H1 (cell line): ENCODE measurements around the gene COL4A1. TPM values are rescaled to one million over a fixed set of nuclear protein-coding genes. Genes with fewer than 3 reads are reported as not detected.

Experiments
- FOSL1 ChIP-seq: IDR thresholded peaks from 2 replicates; pipeline ENCODE4 v1.6.1; 2011; ENCODE audit warnings: mild to moderate bottlenecking, low read depth, low read length, moderate library complexity; ENCODE audit not compliant: insufficient read depth
- RFX5 ChIP-seq: IDR thresholded peaks from 2 replicates; pipeline ENCODE4 v1.6.1; 2011; ENCODE audit warnings: low read depth, low read length, improper control_type of control experiment, borderline replicate concordance
- polyA plus RNA-seq, 7 experiments: library from polyadenylated mRNA; depleted of rRNA in 3 of 7; stranded (reverse) in 5 of 7; unstranded in 2 of 7; fragments of >200 nt in 5 of 7; fragments of 200-250 nt in 2 of 7; gene quantifications; 1 replicate in 5 of 7; 2 replicates in 1 of 7; 4 replicates in 1 of 7; pipeline versions ENCODE4 v1.2.1 to v1.2.3, GENCODE V29; 2011 to 2013; ENCODE audit warnings: missing spikeins in 2 of 7, mixed read lengths in 2 of 7
- total RNA-seq: library from RNA; stranded (reverse); fragmentation: NEBNext Ultra II Directional; extraction: Animal tissue kit (Norgen Biotek cat#: 25700); gene quantifications from 2 replicates; pipeline ENCODE4 v1.2.1, GENCODE V29; 2021

The COL4A1 gene
- total and polyA plus RNA-seq, 2 of the 8 experiments (the other 6 are each of a cell fraction or from before 2014, with no cell fraction given) = 30.7 to 82.0 TPM

DNA sequence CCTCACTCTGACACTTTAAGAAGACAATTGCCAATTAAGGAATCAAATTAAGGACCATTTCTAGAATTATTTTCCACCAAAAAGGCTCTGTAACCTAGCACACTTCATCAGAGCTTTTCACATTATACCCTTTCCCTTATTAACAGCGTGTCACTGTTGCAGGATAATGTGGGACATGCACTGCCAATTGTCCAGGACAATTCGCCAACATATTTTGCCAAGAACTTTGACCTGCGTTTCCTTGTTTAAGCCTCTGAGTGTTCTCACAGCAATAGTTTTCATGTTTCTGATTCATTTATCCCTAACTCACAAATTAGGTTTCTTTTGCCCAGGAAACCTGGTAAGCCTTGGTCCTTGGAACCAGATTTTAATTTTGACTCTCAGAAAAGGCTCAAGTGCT, 13.3 kb downstream of the COL4A1 start (continued):
- no peak for TF ChIP-seq RFX5
- TF ChIP-seq FOSL1 = no peak
